Glutamatergic neuron (in vitro differentiated cells): Measurements from ENCODE around the gene BCL2. TPM values are rescaled to one million over a fixed set of nuclear protein-coding genes. Genes with fewer than 3 reads are reported as not detected.

Source experiments
- DNase-seq: peaks from one replicate; pipeline ENCODE4 v3.0.0; 2022
- H3K27ac Mint-ChIP-seq: one replicate; pipeline ENCODE4 v1.8.0; 2020; ENCODE audit warnings: mild to moderate bottlenecking, mixed read lengths, inconsistent platforms; ENCODE audit not compliant: unreplicated experiment
- H3K27me3 Mint-ChIP-seq: one replicate; pipeline ENCODE4 v1.8.0; 2020; ENCODE audit warnings: mild to moderate bottlenecking, moderate library complexity, mixed read lengths, inconsistent platforms; ENCODE audit not compliant: unreplicated experiment
- H3K36me3 Mint-ChIP-seq: one replicate; pipeline ENCODE4 v1.8.0; 2020; ENCODE audit warnings: mild to moderate bottlenecking, mixed read lengths, inconsistent platforms; ENCODE audit not compliant: unreplicated experiment
- H3K4me1 Mint-ChIP-seq: one replicate; pipeline ENCODE4 v1.8.0; 2020; ENCODE audit warnings: mild to moderate bottlenecking, low read depth, mixed read lengths, inconsistent platforms; ENCODE audit not compliant: unreplicated experiment
- H3K4me3 Mint-ChIP-seq: one replicate; pipeline ENCODE4 v1.8.0; 2020; ENCODE audit warnings: mild to moderate bottlenecking, mixed read lengths, inconsistent platforms; ENCODE audit not compliant: unreplicated experiment
- H3K9me3 Mint-ChIP-seq: one replicate; pipeline ENCODE4 v1.8.0; 2020; ENCODE audit warnings: mild to moderate bottlenecking, moderate library complexity, mixed read lengths, inconsistent platforms; ENCODE audit not compliant: unreplicated experiment
- total RNA-seq: library from RNA; stranded (reverse); fragmentation: NEBNext Ultra II Directional; extraction: Animal tissue kit (Norgen Biotek cat#: 25700); gene quantifications from one replicate; pipeline ENCODE4 v1.2.1, GENCODE V29; 2021; ENCODE audit not compliant: unreplicated experiment
- TF ChIP-seq, protein P1 (sequence below): fragments of 200-600 bp; sonication (generic); IDR thresholded peaks from one replicate; pipeline ENCODE4 v1.5.0; 2021; ENCODE audit not compliant: partially characterized antibody, unreplicated experiment

The BCL2 gene
- total RNA-seq, 1 donor from 2014 or later: 6.8 TPM

DNA sequence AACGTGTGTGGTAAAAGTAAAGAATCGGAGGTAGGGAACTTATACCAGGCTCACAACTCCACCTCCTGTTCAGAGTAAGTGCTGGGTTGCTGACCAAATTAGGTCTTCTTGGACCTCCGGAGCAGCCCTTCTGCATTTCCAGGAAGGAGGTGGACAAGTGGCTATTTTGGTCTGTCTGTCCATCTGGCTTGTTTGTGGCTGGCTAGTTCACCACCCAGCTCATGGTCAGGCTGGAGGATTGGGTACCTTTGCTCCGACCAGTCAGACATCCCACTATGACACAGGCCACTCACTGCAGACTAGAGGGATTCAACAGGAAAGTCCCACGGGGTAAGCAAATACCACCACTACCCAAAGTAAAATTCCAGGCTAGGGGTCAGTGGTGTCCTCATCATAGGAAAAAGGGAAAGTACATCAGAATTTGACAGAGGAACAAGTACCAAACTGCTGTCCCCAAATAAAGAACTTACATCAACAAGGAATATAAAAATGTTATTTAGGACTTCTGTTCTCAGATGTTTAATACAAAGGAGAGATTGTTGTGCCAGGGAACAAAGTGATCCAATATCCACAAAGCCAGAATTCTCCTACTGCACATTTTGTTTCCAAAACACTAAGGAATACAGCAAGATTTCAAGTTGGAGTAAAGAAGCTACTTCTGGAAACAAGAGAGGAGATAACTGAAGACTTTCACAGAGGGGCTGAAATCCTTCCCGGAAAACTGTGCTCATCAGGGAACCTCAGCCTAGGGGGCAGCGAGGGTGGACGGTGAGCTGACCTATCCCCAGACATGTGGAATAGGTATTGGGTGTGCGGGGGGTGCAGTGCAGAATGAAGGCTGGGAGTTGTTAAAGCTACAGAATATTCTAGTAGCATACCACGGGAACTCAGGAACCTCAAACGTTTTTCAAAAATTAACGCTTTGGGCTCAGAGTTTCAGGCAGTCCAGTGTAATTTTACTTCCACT, 56.9 kb downstream of the BCL2 start:
- Mint-ChIP-seq H3K4me3 (no peak overlapping the region), H3K27me3 (peaks cover 5% of the 10 kb centered on the region), H3K27ac (no peak overlapping the region), H3K36me3 (peaks cover 4% of the 10 kb centered on the region), H3K9me3 (peaks cover 5% of the 10 kb centered on the region), H3K4me1 (peaks cover 34% of the 10 kb centered on the region)
- TF ChIP-seq, protein P1, sequence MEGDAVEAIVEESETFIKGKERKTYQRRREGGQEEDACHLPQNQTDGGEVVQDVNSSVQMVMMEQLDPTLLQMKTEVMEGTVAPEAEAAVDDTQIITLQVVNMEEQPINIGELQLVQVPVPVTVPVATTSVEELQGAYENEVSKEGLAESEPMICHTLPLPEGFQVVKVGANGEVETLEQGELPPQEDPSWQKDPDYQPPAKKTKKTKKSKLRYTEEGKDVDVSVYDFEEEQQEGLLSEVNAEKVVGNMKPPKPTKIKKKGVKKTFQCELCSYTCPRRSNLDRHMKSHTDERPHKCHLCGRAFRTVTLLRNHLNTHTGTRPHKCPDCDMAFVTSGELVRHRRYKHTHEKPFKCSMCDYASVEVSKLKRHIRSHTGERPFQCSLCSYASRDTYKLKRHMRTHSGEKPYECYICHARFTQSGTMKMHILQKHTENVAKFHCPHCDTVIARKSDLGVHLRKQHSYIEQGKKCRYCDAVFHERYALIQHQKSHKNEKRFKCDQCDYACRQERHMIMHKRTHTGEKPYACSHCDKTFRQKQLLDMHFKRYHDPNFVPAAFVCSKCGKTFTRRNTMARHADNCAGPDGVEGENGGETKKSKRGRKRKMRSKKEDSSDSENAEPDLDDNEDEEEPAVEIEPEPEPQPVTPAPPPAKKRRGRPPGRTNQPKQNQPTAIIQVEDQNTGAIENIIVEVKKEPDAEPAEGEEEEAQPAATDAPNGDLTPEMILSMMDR: no peak
- no peak for DNase-seq

DNA sequence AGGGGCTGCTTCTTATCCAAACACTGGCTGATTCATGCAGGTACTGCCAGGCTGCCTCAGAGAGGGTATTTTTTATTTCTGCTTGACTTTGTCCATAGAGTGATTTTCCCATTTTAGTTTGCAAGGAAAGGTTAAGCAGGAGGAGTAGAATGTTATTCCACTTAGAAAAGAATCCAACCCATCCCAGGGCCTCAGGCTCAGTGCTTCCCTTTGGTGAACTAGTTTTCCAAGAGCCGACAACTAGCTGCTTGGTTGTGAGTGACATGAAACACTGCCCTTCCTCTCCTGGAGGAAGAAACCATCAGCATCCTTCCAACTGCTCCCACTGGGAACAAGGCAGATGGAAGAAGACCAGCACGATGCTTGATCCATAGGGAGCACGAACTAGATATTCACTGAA, 58.5 kb downstream of the BCL2 start:
- DNase-seq: no peak
- H3K4me1 Mint-ChIP-seq: peaks cover 37% of the 10 kb centered on the region
- TF ChIP-seq, protein P1: no peak
- peaks cover 5% of the 10 kb centered on the region for H3K27me3 Mint-ChIP-seq
- H3K36me3 Mint-ChIP-seq: peaks cover 4% of the 10 kb centered on the region
- peak overlapping the region; percentile 30 for H3K27ac Mint-ChIP-seq
- no peak overlapping the region for H3K4me3 Mint-ChIP-seq
- H3K9me3 Mint-ChIP-seq: peaks cover 5% of the 10 kb centered on the region

DNA sequence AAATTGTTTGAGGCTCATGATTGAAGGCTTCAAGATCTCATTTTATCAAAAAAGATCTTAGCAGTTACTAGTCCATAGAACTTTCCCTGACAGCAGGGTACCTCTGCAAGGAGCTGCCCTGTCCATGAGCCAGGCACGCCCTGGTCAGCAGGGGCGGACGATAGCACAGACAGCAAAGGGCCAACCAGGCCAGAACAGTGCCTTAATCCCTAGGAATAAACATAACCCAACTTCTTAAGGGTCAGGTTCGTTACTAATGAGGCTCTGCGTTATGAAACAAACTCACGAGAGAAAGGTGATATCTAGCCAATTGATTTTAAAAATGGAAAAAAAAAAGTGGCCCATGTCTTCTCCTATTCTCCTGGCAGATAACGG, 59.2 kb downstream of the BCL2 start:
- H3K27ac Mint-ChIP-seq: peak overlapping the region; percentile 14
- no peak for DNase-seq
- no peak overlapping the region for H3K4me3 Mint-ChIP-seq
- peaks cover 5% of the 10 kb centered on the region for H3K27me3 Mint-ChIP-seq
- H3K4me1 Mint-ChIP-seq: peaks cover 37% of the 10 kb centered on the region
- peaks cover 4% of the 10 kb centered on the region for H3K36me3 Mint-ChIP-seq
- TF ChIP-seq, protein P1: no peak
- H3K9me3 Mint-ChIP-seq: peaks cover 5% of the 10 kb centered on the region

DNA sequence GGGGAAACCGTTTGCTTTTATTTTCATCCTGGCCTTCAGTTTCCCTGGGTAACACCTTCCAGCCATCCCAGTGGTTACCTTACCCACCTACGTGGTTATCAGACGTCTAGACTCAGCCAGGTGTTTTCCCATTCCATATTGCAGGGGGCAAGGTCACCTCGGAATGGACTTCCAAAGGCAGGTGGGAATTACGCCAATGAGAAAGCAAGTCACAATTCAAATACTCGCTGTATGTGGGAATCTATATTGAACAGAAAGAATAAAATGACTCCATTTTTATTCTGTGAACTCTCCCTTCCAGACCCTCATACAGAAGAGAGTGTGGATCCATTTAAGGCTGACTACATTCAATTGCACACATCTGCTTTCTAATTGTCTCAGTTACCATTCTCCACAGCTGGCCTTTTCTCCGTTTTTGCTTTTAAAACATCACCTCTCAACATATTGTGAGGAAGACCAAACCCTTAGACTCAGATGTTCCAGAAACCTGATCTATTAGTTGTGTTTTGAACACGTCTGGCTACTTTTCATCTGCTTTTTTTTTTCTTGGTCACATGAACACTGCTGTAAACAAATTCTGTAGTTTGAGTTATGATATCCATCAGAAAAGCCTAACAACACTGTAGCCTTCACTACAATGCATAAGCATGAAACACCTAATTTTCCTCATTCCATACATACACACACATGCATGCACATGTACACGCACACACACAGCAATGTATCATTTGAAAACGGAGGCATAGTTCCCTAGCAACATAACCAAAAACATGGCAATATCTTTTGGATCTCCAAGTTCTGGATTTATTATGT, 59.8 kb downstream of the BCL2 start:
- Mint-ChIP-seq H3K9me3 (peaks cover 5% of the 10 kb centered on the region), H3K4me3 (peak overlapping the region; percentile 31), H3K27me3 (peaks cover 5% of the 10 kb centered on the region), H3K4me1 (peaks cover 34% of the 10 kb centered on the region), H3K36me3 (peaks cover 4% of the 10 kb centered on the region), H3K27ac (peak overlapping the region; percentile 75)
- TF ChIP-seq, protein P1: no peak
- DNase-seq: no peak
